ENCODE data around the gene TNRC18.
"Not testable (repeated sequence)": the region's sequence is repeated elsewhere in the genome, so short reads cannot be mapped to it uniquely, and the experiment has no call there.

Gene TNRC18, protein sequence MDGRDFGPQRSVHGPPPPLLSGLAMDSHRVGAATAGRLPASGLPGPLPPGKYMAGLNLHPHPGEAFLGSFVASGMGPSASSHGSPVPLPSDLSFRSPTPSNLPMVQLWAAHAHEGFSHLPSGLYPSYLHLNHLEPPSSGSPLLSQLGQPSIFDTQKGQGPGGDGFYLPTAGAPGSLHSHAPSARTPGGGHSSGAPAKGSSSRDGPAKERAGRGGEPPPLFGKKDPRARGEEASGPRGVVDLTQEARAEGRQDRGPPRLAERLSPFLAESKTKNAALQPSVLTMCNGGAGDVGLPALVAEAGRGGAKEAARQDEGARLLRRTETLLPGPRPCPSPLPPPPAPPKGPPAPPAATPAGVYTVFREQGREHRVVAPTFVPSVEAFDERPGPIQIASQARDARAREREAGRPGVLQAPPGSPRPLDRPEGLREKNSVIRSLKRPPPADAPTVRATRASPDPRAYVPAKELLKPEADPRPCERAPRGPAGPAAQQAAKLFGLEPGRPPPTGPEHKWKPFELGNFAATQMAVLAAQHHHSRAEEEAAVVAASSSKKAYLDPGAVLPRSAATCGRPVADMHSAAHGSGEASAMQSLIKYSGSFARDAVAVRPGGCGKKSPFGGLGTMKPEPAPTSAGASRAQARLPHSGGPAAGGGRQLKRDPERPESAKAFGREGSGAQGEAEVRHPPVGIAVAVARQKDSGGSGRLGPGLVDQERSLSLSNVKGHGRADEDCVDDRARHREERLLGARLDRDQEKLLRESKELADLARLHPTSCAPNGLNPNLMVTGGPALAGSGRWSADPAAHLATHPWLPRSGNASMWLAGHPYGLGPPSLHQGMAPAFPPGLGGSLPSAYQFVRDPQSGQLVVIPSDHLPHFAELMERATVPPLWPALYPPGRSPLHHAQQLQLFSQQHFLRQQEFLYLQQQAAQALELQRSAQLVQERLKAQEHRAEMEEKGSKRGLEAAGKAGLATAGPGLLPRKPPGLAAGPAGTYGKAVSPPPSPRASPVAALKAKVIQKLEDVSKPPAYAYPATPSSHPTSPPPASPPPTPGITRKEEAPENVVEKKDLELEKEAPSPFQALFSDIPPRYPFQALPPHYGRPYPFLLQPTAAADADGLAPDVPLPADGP (N-terminal part only)

DNA sequence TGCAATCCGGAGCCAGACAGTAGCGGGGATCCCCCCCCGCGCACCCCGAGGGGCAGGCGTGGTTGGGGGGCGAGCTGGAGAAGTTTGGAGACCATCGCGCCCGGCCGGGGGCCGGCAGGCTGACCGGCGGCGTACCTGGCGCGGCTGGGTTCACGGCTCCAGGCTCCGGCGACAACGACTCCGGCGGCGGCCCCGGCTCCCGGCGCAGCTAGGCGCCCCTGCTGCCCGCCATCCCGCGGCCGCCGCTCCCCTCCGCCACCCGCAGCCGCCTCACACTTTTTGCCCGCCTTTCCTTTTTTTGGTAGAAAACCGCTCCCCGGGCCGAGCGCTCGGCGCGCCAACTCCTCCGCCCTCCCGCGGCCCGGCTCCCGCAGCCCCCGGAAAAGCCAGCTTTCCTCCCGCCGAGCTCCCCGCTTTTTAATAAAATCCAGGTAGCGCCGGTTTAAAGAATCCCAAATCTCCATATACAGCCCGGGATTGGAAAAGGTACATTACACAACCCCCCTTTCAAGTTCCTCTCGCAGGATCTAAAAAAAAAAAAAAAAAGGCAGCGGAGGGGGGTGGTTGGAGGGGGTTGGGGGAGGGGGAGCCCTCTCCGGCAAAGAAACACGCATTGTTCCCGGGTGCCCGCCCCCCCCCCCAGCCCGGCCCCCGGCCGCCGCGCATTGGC lies at the start of gene TNRC18:
Gene TNRC18 (minus strand): TSS at position 529 of the 670 bp plus-strand sequence. CDS start 2,588 bp downstream, outside the sequence.
- H3K9me3 ChIP-seq: no peaks in the 10 kb centered on the region
- peak in 1 of 2 donors; percentile 79 for DNase-seq
- intact Hi-C loops (cut with DNase I; ENCODE audit: low total_unique reads): no loop called here
- TF ChIP-seq, protein P1, sequence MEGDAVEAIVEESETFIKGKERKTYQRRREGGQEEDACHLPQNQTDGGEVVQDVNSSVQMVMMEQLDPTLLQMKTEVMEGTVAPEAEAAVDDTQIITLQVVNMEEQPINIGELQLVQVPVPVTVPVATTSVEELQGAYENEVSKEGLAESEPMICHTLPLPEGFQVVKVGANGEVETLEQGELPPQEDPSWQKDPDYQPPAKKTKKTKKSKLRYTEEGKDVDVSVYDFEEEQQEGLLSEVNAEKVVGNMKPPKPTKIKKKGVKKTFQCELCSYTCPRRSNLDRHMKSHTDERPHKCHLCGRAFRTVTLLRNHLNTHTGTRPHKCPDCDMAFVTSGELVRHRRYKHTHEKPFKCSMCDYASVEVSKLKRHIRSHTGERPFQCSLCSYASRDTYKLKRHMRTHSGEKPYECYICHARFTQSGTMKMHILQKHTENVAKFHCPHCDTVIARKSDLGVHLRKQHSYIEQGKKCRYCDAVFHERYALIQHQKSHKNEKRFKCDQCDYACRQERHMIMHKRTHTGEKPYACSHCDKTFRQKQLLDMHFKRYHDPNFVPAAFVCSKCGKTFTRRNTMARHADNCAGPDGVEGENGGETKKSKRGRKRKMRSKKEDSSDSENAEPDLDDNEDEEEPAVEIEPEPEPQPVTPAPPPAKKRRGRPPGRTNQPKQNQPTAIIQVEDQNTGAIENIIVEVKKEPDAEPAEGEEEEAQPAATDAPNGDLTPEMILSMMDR (IDR thresholded peaks at IDR 0.05): no peak
- no peaks in the 10 kb centered on the region for H3K27me3 ChIP-seq
- peaks cover 0 to 9% (median 5%) of the 10 kb centered on the region in 4 donors for H3K4me1 ChIP-seq
- H3K27ac ChIP-seq: peak within 1 kb of the TSS; percentile 99
- peaks cover 0 to 4% (median 4%) of the 10 kb centered on the region in 3 donors for H3K36me3 ChIP-seq
- peak within 1 kb of the TSS; percentile 90 to 98 for H3K4me3 ChIP-seq

DNA sequence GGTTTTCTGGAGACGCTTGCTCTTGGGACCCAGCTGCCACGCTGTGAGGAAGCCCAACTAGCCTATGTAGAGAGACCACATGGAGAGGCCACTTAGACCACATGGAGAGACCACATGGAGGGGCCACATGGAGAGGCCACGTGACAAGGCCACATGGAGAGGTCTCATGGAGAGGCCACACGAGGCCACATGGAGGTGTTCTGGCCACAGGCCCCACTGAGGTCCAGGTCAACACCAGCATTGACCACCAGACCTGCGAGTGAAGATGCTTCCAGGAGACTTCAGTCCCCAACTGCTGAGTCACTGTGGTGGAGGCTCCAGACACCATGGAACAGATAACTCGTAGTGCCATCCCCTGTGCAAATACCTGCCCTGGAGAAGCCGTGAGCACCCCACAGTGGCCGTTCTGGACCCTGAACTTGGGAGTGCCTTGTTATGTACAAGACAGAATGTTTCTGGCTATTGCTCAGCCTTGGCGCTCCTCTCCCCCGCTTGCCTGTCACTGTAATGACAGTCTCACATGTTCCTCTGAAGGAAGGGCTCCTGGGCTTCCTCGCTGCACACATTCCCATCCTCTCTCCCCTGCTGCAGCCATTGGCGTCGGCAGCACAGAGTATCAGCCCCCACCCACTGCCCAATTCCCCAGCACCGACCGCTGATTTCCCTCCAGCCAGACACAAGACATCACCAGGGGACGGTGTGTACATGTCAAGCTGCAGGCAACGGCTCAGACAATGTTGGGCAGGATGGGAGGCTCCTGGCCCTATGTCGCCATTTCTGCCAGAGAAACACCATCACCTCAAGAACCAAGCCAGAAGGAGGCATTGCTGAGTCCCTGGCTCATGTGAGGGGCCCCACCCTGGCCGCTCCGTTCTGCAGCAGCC lies 49.0 kb upstream of the TNRC18 start:
- Histone ChIP-seq H3K27me3 (no peaks in the 10 kb centered on the region), H3K27ac (no peak overlapping the region), H3K4me3 (no peak overlapping the region), H3K36me3 (peaks cover 0 to 6% (median 0%) of the 10 kb centered on the region in 3 donors), H3K9me3 (peaks cover 0 to 4% (median 0%) of the 10 kb centered on the region in 3 donors), H3K4me1 (peaks cover 0 to 7% (median 1%) of the 10 kb centered on the region in 4 donors)
- no peak for DNase-seq
- intact Hi-C loops (cut with DNase I; ENCODE audit: low total_unique reads): no loop called here
- TF ChIP-seq, protein P1 (IDR thresholded peaks at IDR 0.05): no peak

DNA sequence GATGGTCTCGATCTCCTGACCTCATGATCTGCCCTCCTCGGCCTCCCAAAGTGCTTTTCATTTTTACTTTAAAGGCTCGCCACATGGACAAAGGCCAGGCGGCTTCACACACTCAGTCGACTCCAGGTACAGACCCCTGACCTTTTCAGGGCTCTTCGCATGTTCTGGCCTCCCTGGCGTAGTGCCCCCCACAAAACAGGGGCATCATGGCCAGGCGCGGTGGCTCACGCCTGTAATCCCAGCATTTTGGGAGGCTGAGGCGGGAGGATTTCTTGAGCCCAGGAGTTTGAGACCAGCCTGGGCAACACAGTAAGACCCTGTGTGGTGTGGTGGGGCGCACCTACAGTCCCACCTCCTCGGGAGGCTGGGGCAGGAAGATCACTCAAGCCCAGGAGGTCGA lies 48.0 kb upstream of the TNRC18 start:
- H3K4me1 ChIP-seq; H3K27me3 ChIP-seq; intact Hi-C loops (cut with DNase I; ENCODE audit: low total_unique reads); H3K4me3 ChIP-seq; H3K9me3 ChIP-seq; H3K27ac ChIP-seq; DNase-seq; H3K36me3 ChIP-seq: not testable (repeated sequence)

DNA sequence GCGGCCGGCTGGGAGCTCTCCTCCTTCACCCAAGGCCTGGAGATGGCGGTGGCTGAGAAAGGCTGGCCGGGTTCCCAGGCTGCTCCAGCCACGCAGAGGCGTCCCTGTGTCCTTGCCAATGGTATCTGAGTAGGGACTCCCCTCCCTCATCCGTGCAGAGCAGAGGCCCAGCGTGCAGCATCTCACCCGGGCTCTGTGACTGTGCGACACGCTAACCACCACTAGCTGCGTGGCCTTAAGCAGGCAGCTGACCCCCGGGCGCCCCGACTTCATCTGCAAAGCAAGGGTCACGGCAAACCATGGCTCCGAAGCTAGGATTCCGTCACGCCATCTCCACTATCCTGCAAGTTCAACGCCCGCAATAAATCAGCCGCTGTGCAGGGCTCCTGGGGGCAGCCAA lies 47.2 kb upstream of the TNRC18 start:
- Histone ChIP-seq H3K4me1 (peaks cover 0 to 6% (median 0%) of the 10 kb centered on the region in 4 donors), H3K4me3 (no peak overlapping the region), H3K36me3 (peaks cover 0 to 6% (median 0%) of the 10 kb centered on the region in 3 donors), H3K9me3 (peaks cover 0 to 4% (median 0%) of the 10 kb centered on the region in 3 donors), H3K27me3 (no peaks in the 10 kb centered on the region), H3K27ac (no peak overlapping the region)
- TF ChIP-seq, protein P1 (IDR thresholded peaks at IDR 0.05): no peak
- intact Hi-C loops (cut with DNase I; ENCODE audit: low total_unique reads): no loop called here
- no peak for DNase-seq

DNA sequence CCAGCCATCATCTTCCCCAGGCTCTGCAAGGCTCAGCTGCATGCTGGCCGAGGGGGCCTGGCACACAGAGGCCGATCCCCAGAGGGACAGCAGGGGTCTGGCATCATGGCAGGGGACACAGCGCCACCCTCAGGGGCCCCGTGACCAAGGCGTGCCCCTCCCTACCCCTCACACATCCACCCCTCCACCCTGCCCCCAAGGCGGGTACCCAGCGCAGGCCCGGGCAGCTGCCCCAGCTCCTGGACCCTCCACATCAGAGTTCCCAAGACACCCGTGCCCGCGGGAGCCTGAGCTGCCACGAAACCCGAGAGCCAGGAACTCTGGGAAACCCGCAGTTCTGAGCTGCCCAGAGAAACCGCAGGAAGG lies 46.5 kb upstream of the TNRC18 start:
- H3K36me3 ChIP-seq: peaks cover 0 to 6% (median 0%) of the 10 kb centered on the region in 3 donors
- H3K4me3 ChIP-seq: no peak overlapping the region
- peaks cover 0 to 6% (median 0%) of the 10 kb centered on the region in 4 donors for H3K4me1 ChIP-seq
- H3K27ac ChIP-seq: no peak overlapping the region
- DNase-seq: no peak
- intact Hi-C loops (cut with DNase I; ENCODE audit: low total_unique reads): no loop called here
- peaks cover 0 to 4% (median 0%) of the 10 kb centered on the region in 3 donors for H3K9me3 ChIP-seq
- TF ChIP-seq, protein P1 (IDR thresholded peaks at IDR 0.05): no peak
- H3K27me3 ChIP-seq: no peaks in the 10 kb centered on the region
